LHCN-M2 (cell line): ENCODE data around the gene HEXD. TPM values are rescaled to one million over a fixed set of nuclear protein-coding genes. Genes with fewer than 3 reads are reported as not detected.
"Not testable (repeated sequence)": the region's sequence is repeated elsewhere in the genome, so short reads cannot be mapped to it uniquely, and the experiment has no call there.

Source experiments
- DNase-seq: peaks from one replicate; pipeline ENCODE4 v3.0.0-alpha.2; 2012; ENCODE audit warnings: low read depth
- total RNA-seq: library from RNA; depleted of rRNA; stranded (reverse); fragments of >200 nt; gene quantifications from 2 replicates; pipeline ENCODE4 v1.2.3, GENCODE V29; 2014

The HEXD gene
- total RNA-seq, 1 experiment from 2014 or later, result 14.6 TPM

DNA sequence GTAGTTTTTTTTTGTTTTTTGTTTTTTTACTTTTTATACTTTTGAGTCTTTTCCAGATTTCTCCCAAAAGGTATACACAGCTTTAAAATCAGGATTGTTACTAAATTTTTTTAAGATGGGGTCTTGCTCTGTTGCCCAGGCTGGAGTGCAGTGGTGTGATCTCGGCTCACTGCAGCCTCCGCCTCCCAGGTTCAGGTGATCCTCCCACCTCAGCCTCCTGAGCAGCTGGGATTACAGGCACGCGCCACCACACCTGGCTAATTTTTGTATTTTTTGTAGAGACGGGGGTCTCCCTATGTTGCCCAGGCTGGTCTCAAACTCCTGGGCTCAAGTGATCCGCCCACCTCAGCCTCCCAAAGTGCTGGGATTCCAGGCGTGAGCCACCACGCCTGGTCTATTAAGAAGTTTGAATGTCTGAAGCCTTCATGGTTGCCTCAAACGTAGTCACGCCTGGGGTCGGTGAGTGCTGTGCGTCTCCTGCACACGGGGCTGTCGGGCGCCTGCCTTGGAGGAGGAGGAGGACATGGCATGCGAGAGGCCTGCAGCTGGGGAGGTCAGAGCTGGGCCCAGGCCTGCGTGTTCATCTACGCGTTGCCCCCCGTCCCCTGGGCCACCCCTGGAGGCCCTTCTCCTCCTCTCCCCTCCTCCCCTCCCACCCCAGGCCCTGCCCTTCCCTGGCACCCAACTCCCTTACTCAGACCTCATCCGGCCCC is 35.8 kb upstream of the HEXD start:
- not testable (repeated sequence) for DNase-seq

DNA sequence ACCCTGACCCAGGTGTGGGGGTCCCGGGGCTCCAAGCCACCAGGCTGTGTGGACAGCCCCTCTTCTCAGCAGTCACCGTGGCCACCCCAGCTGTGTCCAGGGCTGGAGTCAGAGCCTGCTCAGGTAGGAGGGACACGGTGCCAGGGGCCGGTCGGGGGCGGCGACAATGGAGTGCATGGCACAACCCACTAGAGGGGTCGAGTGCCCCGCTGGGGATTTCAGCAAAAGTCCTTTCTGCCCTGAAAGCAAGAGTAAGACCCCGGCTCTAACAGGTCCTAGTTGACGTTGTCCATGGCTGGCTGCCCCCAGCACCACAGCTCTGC is 35.3 kb upstream of the HEXD start:
- no peak for DNase-seq

DNA sequence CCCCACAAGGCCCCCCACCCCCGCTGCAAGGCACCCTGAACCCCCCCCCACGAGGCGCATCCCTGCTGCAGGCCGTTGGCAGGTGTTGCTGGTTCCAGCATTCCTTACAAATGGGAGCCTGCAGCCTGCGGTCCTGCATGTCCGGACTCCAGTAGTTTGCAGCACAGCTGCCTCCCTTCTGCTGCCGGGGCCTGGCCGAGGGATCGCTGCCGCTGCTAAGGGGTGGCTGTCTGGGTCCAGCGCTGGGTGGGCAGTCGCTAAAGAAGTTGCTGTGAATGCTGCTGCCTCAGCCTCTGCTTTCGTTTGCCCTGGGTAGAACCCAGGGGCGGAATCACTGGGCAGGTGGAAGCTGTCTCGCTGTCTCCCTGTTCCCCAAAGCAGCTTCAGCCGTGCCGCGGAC is 34.7 kb upstream of the HEXD start:
- no peak for DNase-seq

DNA sequence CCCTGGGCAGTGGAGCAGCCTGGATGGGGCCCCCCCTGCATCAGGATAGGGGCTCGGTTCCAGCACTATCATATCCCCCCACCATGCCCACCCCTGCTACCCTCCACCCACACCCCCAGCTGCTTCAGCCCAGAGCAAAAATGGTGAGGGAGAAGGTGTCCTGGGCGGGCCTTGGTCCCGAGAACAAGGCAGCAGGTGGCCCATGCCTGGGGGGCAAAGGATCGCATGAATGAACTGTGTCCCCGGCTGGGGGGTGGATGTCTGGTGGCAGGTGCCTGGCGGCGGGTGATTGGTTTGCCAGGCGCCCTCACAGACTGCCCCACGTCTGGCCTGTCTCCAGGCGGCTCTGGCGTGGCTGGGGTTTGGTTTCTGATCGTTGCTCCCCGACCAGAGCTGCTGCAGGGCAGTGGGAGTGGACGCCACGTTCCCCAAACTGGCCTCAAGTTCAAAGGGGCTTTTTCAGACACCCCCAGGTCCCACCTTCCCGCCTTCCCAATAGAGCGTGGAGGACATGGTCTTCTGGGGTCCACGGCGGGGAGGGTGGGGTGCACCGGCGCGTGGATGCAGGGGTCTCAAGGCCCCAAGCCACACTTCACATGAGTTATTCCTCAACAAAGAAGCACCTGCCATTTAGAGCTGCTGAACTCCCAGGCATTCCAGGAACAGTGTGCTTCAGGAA is 34.0 kb upstream of the HEXD start:
- no peak for DNase-seq

DNA sequence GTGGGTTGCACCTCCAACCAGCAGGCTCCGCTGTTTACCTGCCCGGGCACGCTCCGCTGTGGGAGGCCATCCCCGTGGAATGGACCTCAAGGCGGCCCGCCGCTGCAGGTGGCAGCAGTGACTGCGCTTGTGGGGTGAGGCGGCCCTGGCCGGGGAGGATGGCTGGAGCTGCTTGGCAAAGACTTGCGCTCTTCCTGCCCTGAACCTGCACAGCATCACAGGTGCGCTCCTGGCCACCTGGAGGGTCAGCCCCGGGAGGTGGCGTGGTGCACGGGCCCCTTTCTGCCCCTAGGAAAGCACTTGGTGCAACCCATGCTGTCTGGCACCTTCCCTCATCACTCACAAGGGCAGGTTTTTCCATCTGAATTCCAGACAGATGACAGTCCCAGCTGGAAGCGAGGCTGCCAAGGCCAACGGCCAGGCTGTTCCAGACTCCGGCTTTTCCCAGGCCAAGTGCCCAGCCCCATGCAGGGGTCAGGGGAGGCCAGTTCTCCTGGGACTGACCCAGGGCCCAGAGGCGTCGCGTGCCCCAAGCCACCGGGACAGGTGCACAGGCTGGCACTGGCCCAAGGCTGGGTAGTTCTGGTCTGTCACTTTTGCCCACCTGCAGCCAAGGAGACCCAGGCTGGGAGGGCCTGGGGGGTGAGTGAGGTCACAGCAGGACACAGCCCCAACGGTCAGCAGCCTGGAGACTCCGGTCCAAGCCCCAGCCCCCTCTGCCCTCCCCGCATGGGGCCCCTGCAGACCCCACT is 33.2 kb upstream of the HEXD start:
- peak; percentile 69 for DNase-seq

DNA sequence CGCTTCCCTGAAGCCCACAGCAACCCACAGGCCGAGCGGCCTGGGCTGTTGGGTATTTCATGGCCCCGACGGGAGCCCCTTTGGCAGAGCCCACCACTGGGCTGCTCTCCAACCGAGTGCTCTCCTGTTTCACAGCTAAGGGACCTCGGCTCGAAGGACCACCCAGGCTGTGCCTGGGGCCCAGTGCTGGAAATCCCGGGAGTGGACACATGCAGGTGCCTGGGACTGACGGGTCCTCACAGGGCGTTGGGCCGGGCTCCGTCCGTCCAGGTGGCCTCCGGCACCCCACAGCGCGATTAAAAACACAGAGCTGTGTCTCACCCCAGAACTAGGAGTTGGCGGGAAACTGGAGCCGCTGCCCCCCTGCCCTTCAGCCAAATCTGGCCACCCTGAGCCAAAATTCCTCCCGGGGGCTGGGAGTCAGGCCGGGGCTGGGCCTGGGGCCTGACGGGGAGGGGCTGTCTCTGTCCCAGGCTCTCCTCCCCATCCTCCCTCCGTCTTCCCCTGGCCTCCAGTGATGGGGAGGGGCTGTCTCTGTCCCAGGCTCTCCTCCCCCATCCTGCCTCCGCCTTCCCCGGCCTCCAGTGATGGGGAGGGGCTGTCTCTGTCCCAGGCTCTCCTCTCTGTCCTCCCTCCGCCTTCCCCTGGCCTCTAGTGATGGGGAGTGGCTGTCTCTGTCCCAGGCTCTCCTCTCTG is 32.4 kb upstream of the HEXD start:
- DNase-seq, result no peak

DNA sequence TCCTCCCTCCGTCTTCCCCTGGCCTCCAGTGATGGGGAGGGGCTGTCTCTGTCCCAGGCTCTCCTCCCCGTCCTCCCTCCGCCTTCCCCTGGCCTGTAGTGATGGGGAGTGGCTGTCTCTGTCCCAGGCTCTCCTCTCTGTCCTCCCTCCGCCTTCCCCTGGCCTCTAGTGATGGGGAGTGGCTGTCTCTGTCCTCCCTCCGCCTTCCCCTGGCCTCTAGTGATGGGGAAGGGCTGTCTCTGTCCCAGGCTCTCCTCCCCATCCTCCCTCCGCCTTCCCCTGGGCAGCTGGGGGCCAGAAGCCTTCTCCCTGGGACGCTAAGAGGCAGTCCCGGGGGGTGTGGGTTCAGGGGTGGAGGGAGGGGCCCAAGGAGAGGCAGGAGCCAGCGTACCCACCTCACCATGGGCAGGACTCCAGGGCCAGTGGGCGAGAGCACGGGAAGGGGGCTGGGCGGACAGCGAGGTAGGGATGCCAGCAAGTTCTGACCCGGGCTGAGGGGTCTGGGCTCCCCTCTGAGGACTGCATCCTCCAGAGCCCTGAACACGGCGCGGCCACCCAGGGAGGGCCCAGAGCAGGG is 31.8 kb upstream of the HEXD start:
- DNase-seq, result no peak

DNA sequence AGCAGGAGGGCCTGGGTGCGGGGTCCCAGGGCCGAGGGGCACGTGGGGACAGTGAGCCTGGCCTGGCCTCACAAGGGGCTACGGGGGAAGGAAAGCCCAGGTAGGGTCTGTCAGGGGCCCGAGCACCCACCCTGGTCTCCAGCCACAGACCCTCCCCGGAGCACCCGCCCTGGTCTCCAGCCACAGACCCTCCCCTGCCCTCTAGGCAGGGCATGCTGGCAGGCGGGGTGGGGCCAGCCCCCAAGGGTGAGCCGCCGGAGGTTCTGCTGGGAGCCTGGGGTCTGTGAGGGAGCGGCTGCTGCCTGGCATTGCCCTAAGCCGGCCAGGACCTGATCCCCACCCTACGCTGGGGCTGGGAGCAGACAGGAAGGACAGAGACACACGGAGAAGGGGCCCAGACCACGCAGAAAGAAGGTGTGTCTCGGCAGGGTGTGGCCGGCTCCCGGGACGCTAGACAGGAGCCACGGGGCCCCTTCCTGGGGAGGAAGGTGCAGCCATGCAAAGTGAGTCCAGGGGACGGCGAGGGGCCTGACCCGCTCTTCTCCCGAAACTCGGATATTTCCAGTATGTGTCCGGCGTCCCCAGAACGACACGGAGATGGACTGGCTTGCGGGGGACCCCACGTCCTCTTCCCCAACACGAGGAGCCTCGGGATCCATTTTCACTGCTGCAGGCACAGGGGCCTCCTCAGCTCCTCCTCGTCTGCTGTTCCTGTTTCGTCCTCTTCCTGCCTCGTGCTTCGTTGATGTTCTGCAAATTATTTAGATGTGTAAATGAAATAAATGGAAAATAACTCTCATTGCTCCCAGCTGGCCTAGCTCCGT is 31.1 kb upstream of the HEXD start:
- DNase-seq, result no peak

DNA sequence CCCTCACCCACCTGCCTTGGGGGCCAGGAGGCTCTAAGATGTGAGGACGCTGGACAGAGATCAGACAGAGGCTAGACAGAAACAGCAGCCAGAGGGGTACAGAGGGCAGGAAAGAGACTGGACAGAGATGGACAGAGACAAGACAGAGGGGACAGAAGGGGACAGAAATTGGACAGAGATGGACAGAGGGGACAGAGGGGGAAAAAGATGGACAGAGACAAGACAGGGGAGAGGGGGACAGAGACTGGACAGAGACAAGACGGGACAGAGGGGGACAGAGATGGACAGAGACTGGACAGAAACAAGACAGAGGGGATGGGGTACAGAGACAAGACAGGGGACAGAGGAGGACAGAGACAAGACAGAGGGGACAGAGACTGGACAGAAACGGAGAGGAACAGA is 30.4 kb upstream of the HEXD start:
- DNase-seq, result no peak

DNA sequence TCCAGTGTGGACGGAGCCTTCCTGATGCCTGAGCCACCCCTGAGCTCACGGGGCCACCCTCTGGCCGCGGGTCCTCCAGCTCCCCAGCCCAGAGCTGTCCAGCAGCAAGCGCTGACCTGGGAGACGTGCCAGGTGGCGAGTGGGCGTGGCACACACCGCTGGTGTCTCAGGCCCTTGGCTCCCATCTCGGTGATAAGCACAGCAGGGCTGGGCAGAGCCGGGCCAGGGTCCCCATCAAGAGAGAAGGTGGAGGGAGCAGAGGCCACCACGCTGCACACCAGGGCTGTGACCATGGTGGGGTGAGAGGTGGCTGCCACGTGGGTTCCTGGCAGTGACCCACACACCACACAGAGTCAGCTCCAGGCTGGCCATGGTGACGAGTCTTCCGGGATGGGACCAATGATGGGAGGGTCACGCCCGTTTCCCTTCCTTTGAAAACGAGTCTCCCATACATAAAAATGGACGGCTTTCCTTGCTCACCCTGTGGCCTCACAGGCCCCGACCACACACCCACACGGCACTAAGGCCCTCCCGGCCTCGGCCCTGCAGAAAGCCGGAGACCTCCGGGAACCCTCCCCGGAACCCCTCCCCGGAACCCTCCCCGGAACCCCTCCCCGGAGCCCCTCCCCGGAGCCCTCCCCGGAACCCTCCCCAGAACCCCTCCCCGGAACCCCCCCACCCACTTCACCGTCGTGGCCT is 29.8 kb upstream of the HEXD start:
- no peak for DNase-seq

DNA sequence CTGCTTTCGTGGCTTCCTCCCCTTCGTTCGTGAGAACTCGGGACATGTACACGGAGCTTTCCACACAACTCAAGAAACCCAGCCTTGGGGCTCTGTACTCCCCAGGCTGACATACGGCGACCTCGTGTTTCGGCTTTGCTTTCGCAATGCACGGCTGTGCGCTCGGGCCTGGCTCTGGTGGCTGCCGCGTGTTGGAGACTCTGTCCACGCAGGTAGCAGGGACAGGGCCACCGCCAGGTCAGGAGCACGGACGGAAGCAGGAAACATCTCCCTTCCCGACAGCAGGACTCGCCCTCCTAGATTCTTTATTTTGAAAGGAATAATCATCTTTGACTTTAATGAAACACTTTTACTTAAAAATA is 29.2 kb upstream of the HEXD start:
- DNase-seq, result no peak

DNA sequence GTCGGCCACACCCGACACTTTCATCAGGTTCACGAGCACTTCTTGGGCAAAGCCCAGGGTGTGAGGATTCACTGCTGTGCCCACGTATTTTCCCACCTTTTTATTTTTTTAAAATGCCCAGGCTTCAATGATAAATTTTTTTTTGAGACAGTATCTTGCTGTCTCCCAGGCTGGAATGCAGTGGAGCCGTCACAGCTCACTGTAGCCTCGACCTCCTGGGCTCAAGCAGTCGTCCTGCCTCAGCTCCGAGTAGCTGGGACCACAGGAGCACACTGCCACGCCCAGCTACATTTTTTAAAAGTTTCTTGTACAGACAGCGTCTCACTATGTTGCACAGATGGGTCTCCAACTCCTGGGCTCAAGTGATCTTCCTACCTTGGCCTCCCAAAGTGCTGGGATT is 28.8 kb upstream of the HEXD start:
- no peak for DNase-seq

DNA sequence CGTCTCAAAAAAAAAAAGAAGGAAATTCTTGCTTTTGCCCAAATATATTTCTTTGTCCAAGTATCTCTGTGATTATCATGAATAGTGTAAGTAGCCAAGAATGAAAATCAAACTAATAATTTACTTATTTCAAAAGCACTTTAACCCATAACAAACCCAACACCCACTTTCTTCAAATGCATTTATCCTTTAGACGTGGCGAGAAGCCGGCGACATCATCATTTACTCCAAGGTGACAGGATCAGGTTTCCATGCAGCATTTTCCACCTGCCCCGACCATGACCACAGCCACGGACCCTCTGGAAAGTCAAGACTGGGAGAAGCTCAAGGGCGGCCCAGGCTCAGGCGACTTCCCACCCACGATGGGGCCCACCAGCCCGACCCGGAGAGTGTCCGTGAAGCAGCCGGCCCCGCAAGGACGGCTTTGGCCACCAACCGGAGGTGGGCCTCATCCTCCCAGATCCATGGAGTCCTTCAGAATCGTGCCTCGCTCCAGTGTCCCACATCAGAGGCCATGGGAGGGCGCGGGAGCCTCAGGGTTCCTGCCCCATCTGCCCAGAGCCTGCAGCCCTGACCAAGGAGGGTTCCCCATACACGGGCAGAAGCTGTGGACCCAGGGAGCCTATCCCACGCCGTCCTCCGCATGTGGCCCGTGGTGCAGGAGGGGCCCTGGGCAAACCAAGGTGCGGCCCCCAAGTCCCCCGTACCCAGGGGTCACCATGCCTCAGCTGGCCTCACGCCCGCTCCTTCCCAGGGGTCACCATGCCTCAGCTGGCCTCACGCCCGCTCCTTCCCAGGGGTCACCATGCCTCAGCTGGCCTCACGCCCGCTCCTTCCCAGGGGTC is 27.9 kb upstream of the HEXD start:
- no peak for DNase-seq

DNA sequence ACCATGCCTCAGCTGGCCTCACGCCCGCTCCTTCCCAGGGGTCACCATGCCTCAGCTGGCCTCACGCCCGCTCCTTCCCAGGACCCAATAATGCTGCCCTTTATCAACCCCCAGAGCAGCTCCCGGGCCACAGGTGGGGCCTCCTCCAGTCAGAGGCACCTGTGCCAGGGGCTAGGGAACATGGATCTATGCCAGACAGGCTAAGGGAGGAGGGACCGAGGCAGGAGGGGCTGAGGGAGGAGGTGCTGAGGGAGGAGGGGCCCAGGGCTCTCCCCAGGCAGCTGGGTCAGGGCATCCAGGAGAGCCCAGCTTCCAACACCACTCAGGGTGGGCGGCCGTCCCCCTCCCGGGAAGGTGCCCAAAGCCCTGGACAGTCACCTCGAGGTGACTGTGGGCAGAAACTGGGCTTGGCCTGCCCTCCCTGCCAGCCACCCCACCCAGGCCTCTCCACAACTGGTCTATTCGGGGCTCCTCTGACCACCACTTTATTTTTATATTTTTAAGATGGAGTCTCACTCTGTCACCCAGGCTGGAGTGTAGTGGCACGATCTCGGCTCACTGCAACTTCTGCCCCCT is 27.2 kb upstream of the HEXD start:
- DNase-seq, result no peak

DNA sequence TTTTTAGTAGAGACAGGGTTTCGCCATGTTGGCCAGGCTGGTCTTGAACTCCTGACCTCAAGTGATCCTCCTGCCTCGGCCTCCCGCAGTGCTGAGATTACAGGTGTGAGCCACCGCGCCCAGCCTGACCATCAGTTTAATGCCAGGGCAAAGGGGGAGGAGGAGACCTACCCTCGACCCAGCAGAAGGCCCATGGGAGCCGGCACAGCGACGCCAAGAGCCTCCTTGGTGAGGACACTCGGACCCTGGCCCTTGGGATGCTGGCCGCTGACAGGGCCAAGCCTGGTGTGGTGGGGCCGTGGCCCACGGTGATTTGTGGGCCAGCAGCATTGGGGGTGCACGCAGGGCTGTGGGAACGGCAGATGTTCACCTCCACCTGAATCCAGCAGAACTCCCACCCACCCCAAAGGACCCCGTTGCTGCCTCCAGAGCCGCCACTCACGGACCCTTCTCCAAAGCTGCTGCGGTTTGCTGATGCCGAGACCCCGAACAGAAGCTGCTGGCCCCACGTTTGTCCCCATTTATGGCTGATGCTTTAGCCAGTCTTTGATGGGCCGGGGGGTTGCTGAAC is 26.6 kb upstream of the HEXD start:
- DNase-seq, result no peak

DNA sequence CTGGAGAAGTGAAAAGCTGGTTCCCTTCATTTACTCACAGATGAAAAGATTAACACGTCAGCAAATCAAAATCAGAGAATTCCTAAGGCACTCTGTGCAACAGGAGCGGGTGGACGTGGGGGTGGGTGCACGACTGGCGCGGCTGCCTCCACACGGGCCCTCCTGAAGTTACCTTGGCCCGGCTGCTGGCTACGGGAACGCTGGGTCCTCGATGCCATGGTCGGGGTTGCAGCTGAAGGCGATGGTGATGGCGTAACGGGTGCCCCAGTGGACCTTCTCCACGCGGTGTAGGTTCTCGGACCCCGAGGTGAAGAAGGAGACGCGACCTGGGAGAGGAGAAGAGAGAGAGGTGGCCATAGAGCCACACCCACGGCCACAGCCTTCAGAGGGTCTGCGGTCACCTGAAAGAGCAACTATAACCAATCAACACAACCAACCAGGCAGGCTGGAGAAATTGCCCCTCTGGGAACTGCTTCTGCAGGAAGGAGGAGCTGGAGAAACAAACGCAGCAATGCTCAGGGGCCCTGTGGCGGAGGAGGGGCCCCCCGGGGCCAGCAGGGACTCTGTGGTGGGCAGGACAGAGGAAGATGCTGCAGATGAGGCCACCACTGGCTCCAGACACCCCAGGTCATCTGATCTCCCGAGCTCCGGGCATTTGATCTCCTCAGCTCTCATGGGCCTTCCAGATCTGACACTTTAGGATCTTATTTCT is 25.8 kb upstream of the HEXD start:
- no peak for DNase-seq

DNA sequence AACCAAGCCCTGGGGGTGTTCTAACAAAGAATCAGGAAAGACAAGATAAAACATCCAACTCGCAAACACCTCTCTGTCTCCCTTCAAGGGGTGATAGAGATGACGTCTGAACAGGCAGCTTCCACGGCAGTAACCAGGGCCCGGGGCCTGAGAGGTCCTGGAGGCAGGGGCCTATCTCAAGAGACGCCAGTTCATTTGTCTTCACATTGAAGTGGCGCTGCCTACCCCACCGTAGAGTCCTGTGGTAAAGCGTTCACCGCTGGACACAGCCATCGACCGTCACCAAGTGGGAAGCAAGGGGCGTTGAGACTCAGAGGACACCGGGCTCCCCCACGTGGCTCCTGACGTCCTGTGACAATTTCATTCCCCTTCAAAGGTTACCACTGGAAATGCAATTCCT is 25.2 kb upstream of the HEXD start:
- DNase-seq, result no peak

DNA sequence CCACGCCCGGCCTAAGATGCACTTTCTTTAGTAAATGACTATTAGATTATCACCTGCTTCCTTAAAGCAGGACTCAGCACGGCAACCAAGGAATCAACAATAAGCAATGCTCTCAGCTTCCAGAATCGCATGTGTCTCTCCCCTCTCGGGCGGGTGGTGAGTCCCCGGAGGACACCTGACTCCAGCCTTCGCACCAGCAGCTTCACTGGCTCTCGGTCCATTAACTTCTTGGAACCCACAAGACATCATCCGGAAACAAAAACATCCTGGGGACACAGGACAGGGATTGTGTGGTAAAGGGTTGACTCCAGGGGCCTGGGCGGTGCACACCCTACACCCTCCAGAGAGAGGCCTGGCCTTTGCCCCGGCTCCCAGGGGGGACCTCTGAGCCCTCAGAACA is 23.9 kb upstream of the HEXD start:
- no peak for DNase-seq
